Astrocyte of the spinal cord (primary cell): Measurements from ENCODE around the gene ARHGAP4.

ENCODE experiments used
- DNase-seq: peaks from one replicate; pipeline ENCODE4 v3.0.0; 2011; ENCODE audit warnings: low read depth, low spot score
- H3K4me3 ChIP-seq: 2 replicates; pipeline ENCODE4 v1.5.1; 2011; ENCODE audit warnings: low read depth, mild to moderate bottlenecking, low read length, moderate library complexity
- CTCF ChIP-seq: IDR thresholded peaks from 2 replicates; pipeline ENCODE4 v1.5.1; 2012; ENCODE audit warnings: low read depth, mild to moderate bottlenecking, low read length, inconsistent platforms
- in situ Hi-C: cut with HindIII; loops from 2 replicates; pipeline ENCODE4 v1.10.0; 2017; ENCODE audit warnings: low sequenced_read_pairs

Gene ARHGAP4

GRCh38 chrX:153937056-153937455 lies 11.0 kb upstream of the ARHGAP4 start:
- no peak for DNase-seq
- no peak for TF ChIP-seq CTCF
- in situ Hi-C loops, result no loop called here

GRCh38 chrX:153935326-153935851 lies 9.3 kb upstream of the ARHGAP4 start:
- no peak for DNase-seq
- in situ Hi-C loops, result no loop called here
- peak overlapping the region; percentile 30 for H3K4me3 ChIP-seq
- no peak for TF ChIP-seq CTCF

More at GRCh38 chrX:153937056-153937455, 11.0 kb upstream of the ARHGAP4 start:
- no peak overlapping the region for H3K4me3 ChIP-seq

DNA sequence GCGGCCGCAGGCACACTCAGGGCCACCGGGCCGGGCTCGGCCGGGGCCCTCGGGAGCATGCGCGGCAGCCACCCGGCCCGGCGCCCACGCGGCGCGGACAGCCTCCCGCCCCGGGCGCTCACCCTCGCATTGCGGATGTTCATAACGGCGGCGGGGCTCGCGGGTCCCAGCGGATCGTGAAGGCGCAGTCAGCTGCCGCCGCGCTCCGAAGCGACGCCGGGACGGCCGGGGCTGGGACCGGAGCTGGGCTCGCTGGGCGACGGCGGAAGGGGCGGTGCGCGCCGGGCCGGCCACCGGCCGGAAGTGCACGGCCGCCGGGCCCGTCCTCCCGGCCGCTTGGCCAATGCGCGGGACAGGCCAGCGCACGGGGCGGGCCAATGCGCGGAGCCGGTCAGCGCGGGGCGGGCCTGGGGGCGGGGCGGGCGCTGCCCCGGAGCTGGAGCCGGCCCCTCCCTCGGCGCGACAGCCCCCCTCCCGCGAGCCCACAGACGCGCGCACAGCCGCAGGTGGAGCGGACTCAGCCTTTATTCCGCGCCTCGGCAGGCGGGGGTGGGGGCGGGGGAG lies 8.8 kb upstream of the ARHGAP4 start, which contains the start of gene NAA10:
TSS of gene NAA10 (minus strand) at position 276 of the 564 bp plus-strand sequence. CDS start at position 143, 133 bp downstream.
- in situ Hi-C loops, result no loop called here
- DNase-seq, result peak; percentile 63
- peak within 1 kb of the TSS; percentile 75 for H3K4me3 ChIP-seq
- TF ChIP-seq CTCF, result no peak

DNA sequence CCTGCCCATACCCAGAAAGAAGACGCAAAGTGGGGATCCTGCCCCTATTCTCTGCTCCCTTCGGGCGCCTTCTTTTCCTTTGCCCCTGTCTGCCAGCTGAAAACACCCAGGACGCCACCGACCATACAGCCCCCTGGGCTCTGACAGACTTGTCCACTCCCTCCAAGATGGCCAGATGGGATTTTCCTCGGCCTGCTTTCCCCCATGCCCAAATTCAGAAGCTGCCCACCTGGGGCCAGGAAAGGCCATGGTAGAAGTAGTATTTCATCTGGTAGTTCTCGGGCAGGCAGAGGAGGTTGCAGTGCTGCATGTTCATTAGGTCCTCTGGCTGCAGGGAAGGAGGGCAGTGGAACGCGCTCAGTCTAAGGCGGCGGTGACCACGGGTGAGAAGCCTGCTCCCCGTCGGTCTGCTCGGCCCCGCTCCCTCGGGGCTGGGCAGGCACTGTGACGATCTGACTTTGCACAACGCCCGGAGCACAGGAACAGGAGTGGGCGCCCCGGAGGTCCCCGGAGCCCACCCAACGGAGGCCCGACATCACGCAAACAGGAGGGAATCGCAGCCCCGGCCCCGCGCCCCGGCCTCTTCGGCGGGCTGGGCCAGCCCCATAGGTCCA lies 8.2 kb upstream of the ARHGAP4 start:
- DNase-seq, result no peak
- in situ Hi-C loops, result no loop called here
- H3K4me3 ChIP-seq, result peak overlapping the region; percentile 75
- TF ChIP-seq CTCF, result no peak

GRCh38 chrX:153933748-153934147 lies 7.7 kb upstream of the ARHGAP4 start:
- in situ Hi-C loops, result no loop called here
- DNase-seq, result no peak
- peak overlapping the region; percentile 75 for H3K4me3 ChIP-seq
- TF ChIP-seq CTCF, result no peak

DNA sequence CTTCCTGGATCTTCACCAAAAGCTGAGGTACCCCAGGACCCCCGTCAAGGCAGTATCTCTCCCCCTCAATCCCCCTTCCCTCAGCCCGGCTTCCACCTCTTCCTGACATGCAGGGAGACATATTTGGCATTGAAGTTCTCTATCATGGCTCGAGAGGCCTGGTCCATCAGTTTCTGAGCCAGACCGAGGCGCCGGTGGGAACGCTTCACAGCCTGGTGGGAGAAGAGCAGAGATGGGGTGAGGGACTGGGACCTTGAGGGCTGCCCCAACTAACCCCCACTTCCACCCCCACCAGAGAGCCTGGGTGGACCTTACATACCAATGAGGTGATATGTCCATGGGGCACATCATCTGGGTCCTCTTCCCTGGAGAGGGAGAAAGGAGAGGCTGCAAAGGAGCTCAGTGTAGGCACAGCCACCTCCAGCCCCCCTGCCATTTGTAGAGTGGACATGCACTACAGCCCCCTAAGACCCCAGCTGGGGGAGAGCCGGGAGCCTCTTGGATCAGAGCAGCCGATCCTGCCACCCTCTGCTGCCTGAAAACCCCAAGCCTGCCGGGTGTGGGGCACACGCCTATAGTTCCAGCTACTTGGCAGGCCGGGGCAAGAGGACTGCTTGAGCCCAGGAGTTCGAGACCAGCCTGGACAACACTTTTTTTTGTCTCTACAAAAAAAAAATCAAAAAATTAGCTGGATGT lies 6.3 kb upstream of the ARHGAP4 start:
- H3K4me3 ChIP-seq, result no peak overlapping the region
- no peak for DNase-seq
- TF ChIP-seq CTCF, result no peak
- in situ Hi-C loops, result no loop called here
